22Rv1 (cell line): ENCODE measurements around the gene AURKAIP1.

ENCODE experiments used
- CTCF ChIP-seq: fragments of 450-650 bp; IDR thresholded peaks from 2 replicates; pipeline ENCODE4 v1.5.1; 2017; ENCODE audit warnings: mild to moderate bottlenecking
- ZFX ChIP-seq: fragments of 450-650 bp; IDR thresholded peaks from 2 replicates; pipeline ENCODE4 v1.6.1; 2017; ENCODE audit warnings: antibody characterized with exemption, borderline replicate concordance

- TF ChIP-seq CTCF (no peak), ZFX (no peak)
These were observed 36.6 kb upstream of the AURKAIP1 start for GRCh38 chr1:1411626-1412025.
